SK-N-MC (cell line): ENCODE data around the gene BSN.

Experiments
- DNase-seq: peaks from one replicate; pipeline ENCODE4 v3.0.0-alpha.2; 2011; ENCODE audit warnings: low read depth, low spot score
- H3K27ac ChIP-seq: fragments of 200-600 bp; sonication (generic); 2 replicates; pipeline ENCODE4 v1.5.1; 2016; ENCODE audit warnings: mixed run types
- H3K36me3 ChIP-seq: fragments of 200-600 bp; sonication (generic); 2 replicates; pipeline ENCODE4 v1.6.1; 2017; ENCODE audit warnings: antibody characterized with exemption, low read length, mixed read lengths; ENCODE audit not compliant: insufficient read depth
- H3K4me3 ChIP-seq: fragments of 200-600 bp; sonication (generic); 2 replicates; pipeline ENCODE4 v1.5.1; 2016
- H3K9ac ChIP-seq: fragments of 200-600 bp; sonication (generic); 2 replicates; pipeline ENCODE4 v1.8.0; 2017; ENCODE audit warnings: mixed run types, mixed read lengths; ENCODE audit not compliant: insufficient read length
- H3K9me3 ChIP-seq: fragments of 200-600 bp; sonication (generic); 2 replicates; pipeline ENCODE4 v1.6.1; 2017; ENCODE audit warnings: low read depth, mild to moderate bottlenecking, antibody characterized with exemption, low read length, moderate library complexity, mixed read lengths
- EZH2 ChIP-seq: fragments of 200-600 bp; sonication (generic); IDR thresholded peaks from one replicate; pipeline ENCODE4 v1.6.1; 2017; ENCODE audit warnings: antibody characterized with exemption
- FOXP2 ChIP-seq: optimal IDR thresholded peaks from 2 replicates; pipeline ENCODE3; 2011; ENCODE audit warnings: mild to moderate bottlenecking, moderate library complexity; ENCODE audit not compliant: insufficient read depth; ENCODE audit errors: extremely low read length, control extremely low read depth
- POLR2AphosphoS5 ChIP-seq: IDR thresholded peaks from 2 replicates; pipeline ENCODE4 v1.6.1; 2012; ENCODE audit warnings: mild to moderate bottlenecking, low read depth, low read length, borderline replicate concordance

The BSN gene

GRCh38 chr3:49668414-49668797 lies 114.1 kb downstream of the BSN start:
- no peak overlapping the region for H3K27ac ChIP-seq
- H3K9ac ChIP-seq: no peak overlapping the region
- no peaks in the 10 kb centered on the region for H3K36me3 ChIP-seq
- no peak for DNase-seq
- no peak overlapping the region for H3K4me3 ChIP-seq
- TF ChIP-seq POLR2AphosphoS5: no peak
- TF ChIP-seq FOXP2: no peak
- no peak for TF ChIP-seq EZH2
- H3K9me3 ChIP-seq: no peaks in the 10 kb centered on the region

- TF ChIP-seq POLR2AphosphoS5 (no peak), FOXP2 (no peak), EZH2 (no peak)
- Histone ChIP-seq H3K27ac (no peak overlapping the region), H3K9ac (no peak overlapping the region)
Observed at GRCh38 chr3:49668861-49669260, 114.6 kb downstream of the BSN start.

GRCh38 chr3:49669352-49669751 lies 115.1 kb downstream of the BSN start:
- no peak for DNase-seq
- no peak overlapping the region for H3K4me3 ChIP-seq
- H3K36me3 ChIP-seq: no peaks in the 10 kb centered on the region
- H3K27ac ChIP-seq: no peak overlapping the region
- no peaks in the 10 kb centered on the region for H3K9me3 ChIP-seq
- H3K9ac ChIP-seq: no peak overlapping the region
- no peak for TF ChIP-seq EZH2
- no peak for TF ChIP-seq FOXP2
- TF ChIP-seq POLR2AphosphoS5: no peak

More at GRCh38 chr3:49668861-49669260, 114.6 kb downstream of the BSN start:
- DNase-seq: no peak
- no peaks in the 10 kb centered on the region for H3K9me3 ChIP-seq
- no peak overlapping the region for H3K4me3 ChIP-seq
- no peaks in the 10 kb centered on the region for H3K36me3 ChIP-seq

- no peak for DNase-seq
- Histone ChIP-seq H3K36me3 (no peaks in the 10 kb centered on the region), H3K9me3 (no peaks in the 10 kb centered on the region), H3K9ac (no peak overlapping the region), H3K4me3 (no peak overlapping the region), H3K27ac (no peak overlapping the region)
- TF ChIP-seq FOXP2 (no peak), POLR2AphosphoS5 (no peak; the same call in 1 of the 2 replicates), EZH2 (no peak)
Observed at GRCh38 chr3:49670940-49671290, 116.6 kb downstream of the BSN start.

- Histone ChIP-seq H3K9ac (no peak overlapping the region), H3K27ac (no peak overlapping the region), H3K9me3 (no peaks in the 10 kb centered on the region), H3K4me3 (no peak overlapping the region), H3K36me3 (no peaks in the 10 kb centered on the region; the same call in 1 of the 2 replicates)
- no peak for DNase-seq
- no peak for TF ChIP-seq FOXP2
- no peak for TF ChIP-seq EZH2
- no peak; the same call in 1 of the 2 replicates for TF ChIP-seq POLR2AphosphoS5
Observed at GRCh38 chr3:49671291-49672288, 117.3 kb downstream of the BSN start.

- no peaks in the 10 kb centered on the region; the same call in 1 of the 2 replicates for H3K36me3 ChIP-seq
- peak overlapping the region; percentile 60; the same call in 1 of the 2 replicates for H3K27ac ChIP-seq
- no peak for DNase-seq
- peak overlapping the region; percentile 79 for H3K4me3 ChIP-seq
- no peak for TF ChIP-seq FOXP2
- TF ChIP-seq POLR2AphosphoS5: no peak
- no peak for TF ChIP-seq EZH2
- no peaks in the 10 kb centered on the region for H3K9me3 ChIP-seq
- H3K9ac ChIP-seq: peak overlapping the region; percentile 69
Observed at GRCh38 chr3:49673121-49673714, 118.9 kb downstream of the BSN start.

GRCh38 chr3:49673715-49674496 lies 119.6 kb downstream of the BSN start, which contains the start of gene APEH:
TSS of gene APEH (plus strand) at chr3:49674351. CDS start at chr3:49674402, 51 bp downstream.
- peak; percentile 66 for DNase-seq
- Histone ChIP-seq H3K36me3 (no peaks in the 10 kb centered on the region; the same call in 1 of the 2 replicates), H3K4me3 (peak within 1 kb of the TSS; percentile 79), H3K9me3 (no peaks in the 10 kb centered on the region), H3K27ac (peak within 1 kb of the TSS; percentile 85), H3K9ac (peak within 1 kb of the TSS; percentile 78)
- no peak for TF ChIP-seq FOXP2
- peak; percentile 77 for TF ChIP-seq POLR2AphosphoS5

GRCh38 chr3:49674497-49674983 lies 120.3 kb downstream of the BSN start:
- no peaks in the 10 kb centered on the region; the same call in 1 of the 2 replicates for H3K36me3 ChIP-seq
- no peak for DNase-seq
- H3K27ac ChIP-seq: no peak overlapping the region
- peak overlapping the region; percentile 69 for H3K9ac ChIP-seq
- no peak for TF ChIP-seq EZH2
- no peak for TF ChIP-seq FOXP2
- no peak for TF ChIP-seq POLR2AphosphoS5
- H3K9me3 ChIP-seq: no peaks in the 10 kb centered on the region
- H3K4me3 ChIP-seq: peak overlapping the region; percentile 79
